Activated T-helper 1 cell treated with Interleukin-2 at 50 U/mL for 16 hours (primary cell): Measurements from ENCODE around the gene LRIG1.

Source experiments
- DNase-seq: peaks from one replicate; pipeline ENCODE4 v3.0.0-alpha.2; 2020; ENCODE audit warnings: low read depth

The LRIG1 gene

DNA sequence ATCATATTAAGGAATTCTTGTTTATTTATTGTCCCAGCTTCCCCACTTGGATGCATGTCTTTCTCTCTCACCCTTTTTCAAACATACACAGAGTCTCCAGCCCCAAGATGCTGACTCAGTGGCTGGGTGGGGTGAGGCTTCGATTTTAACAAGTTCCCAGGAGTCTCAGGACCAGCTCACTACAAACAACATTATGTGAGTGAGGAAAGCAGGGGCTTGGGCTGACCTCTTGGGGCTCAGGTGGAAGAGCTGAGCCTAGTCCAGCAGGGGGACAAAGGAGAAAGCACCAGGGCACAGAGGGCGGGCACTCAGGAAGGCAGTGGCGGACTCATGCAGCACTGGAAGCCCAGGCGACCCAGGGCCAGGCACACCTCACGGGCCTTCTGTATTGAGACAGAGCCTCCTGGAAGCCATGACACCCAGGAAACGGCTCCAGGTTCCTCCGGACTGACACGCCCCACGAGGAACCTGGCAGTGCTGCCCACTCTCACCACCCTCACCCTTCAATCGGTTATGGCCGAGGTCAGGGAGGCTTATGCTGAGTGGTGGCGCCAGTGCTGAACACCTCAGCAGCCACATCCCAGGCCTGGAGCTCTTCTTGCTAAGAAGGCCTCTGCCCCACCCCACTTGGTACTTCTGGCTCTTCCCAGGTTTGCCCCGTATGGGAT lies 97.4 kb downstream of the LRIG1 start:
- DNase-seq, result no peak

DNA sequence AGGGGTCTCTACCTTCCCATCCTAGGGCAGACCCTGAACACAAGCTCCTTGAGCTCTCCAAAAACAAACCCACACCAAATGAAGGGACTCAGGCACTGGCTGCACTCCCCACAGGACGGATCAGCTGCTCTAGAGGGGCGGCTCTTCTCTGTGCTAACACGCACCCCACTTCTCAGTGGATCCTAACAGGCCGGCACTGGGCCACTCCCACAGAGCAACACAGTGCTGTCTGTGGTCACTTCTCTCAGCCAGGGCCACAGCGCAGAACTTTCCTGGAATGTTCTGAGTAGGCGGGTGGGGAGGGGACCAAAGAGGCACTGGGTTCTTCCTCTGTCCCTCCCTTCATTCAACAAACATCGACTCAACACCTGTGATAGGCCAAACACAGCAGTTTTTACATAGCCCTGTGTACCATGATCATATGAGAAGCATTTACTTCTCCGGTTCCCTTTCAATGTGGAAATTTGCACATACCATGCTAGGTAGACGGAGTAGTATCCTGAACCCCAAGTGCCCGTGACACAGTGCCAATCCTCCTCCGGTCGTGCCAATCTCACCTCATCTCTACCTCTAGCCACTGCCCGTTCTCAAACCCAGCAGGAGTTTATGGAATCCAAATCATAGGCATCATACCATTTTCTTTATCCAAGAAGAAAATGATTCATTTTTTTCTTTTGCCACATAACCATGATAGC lies 98.1 kb downstream of the LRIG1 start:
- DNase-seq, result no peak

DNA sequence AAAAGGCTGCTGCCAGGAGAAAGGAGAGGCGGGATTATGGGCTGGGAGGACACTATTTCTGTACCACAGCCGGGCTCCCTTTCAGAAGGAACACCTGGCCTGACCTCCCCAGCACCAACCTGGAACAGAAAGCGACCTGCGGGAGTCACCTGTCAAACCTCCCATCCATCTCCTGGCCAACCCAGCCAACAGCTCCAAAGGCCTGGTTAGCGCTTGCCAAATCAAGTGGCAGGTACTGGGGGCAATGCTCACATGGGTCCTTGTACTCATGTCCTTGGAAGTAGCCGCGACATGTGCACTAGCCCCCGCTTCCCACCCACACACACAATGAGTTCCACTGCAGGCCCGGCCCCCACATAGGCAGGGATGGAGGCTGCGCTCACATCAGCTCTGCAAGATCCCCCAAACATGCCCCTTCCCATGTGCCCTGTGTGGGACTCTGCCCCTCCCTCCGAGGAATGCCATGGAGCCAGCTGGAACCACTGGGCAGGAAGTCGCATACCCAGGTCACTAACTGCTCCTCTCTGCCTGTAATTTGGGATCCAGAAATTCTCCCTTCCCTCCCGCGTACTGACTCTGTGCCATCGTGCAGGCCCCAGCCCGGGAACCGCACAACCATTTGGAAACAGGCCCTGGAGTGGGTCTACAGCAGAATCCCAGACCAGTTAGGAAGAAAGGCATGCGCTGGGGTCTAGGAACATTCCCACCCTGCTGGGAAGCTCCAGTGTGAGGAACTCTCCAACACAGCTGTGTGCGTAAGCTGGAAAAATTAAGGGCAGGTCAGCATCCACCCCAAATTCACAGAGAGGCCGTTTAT lies 98.9 kb downstream of the LRIG1 start:
- DNase-seq, result no peak

DNA sequence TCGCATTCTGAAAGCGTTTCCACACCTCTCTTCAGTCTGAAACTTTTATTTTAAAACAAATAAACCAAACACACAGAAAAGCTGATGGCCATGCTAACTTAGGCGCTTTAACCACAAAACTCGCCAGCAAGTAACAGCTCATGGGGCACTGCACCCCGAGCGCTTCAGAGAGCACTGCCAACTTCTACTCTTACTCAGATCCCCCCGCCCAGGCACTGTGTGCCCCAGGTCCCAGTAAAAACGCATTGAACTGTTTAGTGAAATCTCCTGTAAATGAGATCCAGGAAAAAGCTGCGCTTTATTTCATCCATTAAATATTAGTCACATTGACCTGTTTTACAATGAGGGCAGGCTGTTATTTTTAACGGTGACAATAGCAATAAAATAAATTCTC lies 99.7 kb downstream of the LRIG1 start:
- no peak for DNase-seq

DNA sequence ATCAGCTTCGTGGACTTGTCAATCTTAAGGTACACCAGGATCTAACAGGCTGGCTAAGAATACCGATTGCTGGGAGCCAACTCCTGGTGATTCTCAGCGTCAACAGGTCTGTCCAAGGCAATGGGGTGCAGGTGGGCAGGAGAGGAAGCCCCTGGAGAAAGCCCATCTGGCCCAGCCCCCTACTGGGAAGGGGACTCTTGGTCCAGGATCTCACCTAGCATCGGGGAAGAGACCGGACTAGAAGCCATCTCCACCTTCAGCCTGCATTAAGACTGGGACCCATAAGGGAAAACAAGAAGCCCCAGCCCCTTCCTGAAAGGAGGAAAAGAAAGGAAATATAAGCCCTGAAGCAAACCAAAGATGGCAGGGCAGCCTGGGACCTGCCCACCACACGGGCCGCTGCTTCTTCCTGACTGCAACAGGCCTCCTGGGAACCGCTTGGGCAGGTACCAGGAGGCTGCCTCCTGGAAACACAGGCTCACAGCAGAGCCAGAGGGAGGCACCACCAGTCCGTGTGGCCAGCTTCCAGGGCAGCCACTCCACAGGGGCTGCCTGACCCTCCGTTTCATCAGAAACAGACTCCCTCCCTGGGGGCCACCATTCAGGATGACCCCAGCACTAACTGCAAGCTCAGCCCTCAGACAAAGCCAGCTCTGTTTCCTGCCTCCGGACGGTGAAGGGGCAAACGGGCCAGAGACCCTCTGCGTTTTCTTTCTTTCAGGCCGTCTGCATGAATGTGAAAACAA lies 100.2 kb downstream of the LRIG1 start:
- no peak for DNase-seq

DNA sequence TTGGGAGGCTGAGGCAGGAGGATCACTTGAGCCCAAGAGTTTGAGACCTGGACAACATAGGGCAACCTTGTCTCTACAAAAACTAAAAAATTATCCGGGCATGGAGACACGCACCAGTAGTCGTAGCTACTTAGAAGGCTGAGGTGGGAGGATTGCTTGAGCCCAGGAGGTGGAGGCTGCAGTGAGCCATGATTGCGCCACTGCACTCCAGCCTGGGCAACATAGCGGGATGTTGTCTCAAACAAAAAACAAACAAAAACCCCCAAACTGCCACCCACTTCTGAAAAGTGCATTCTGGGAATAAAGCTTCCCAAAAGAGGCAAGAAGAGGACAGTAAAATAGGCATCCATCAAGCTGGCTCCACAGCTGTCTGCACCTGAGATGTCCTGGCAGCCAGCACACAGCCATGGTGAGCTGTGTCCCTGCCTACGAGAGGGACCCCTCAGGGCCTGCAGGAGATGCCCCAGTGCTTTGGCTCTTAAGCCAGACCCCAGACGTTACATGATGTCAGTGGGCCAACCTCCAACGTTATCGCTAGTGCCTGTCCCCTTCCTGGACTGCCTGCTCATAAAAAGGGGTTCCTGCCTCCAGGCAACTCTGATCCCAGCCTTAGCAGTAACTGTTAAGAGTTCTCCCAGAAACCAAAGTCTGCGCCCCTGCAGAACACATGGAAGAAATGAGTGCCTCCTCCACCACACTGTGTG lies 101.1 kb downstream of the LRIG1 start:
- no peak for DNase-seq

DNA sequence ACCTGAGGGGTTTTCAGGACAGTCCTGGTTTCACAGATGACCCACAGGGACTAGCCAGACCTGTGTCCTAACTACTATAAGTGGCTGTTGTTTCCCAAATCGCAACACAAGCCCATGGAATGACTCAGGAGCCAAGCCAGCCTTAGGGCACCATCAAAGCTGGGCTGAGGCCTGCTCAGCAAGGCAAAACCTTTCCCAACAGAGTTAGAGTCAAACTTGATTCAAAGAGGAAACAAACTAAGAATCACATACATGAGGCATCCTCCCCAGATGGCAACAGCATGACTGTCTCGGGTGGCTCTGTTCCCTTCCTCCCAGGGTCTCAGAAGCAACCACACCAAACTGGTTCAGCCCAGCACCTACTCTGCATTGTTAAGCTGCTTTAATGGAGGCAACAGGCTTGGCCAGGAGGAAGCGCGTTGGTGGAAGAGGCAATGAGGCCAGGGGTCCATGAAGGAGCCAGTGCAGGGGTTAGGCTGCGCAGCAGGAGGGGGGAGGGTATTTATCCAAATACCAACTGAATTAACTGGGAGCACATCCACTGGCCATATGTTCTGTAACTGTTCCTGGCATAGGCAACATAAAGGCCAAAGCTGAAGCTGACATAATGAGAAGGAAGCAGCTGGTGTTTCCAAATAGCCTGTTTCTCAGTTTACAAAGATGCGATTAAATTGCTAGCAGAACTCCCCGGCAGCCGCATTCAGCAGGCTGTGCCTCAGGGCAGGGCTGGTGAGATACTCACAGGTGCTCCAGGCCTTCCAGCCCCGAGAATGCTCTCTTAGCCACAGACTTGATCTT lies 102.4 kb downstream of the LRIG1 start:
- DNase-seq, result no peak

DNA sequence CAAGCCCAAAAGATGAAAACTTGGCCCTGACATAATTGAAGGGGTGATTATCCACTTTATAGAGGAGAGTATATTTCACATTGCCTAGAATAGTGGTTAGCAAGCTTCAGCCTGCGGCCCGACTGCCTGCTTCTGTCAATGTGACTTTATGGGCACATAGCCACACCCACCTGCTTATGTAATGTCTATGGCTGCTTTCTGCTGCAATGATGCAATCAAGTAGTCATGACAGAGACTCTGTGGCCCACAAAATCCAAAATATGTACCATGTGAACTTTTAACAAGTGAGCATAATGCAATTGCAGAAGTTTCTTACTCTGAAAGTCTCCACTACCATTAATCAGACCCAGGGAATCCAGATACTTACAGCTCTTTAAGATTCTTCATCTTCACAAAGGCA lies 103.1 kb downstream of the LRIG1 start:
- no peak for DNase-seq

DNA sequence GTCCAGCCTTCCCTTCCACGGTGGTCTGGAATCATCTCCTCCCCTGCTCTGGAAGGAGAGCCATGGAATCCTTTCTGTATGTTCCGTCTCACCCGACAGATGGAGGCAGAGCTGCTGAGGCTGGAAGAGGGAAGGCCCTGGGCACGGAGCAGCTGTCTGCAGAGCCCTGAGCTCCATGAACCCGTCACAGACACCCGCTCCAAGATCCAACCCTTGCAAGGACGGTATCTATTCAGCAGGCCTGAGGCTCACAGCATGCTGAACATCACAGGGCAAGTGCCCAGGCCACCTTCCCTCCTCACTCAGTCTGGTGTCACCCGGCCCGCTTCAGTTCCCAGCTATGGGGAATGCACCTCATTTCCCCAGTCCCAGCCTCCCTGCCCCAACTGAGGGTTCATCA lies 103.9 kb downstream of the LRIG1 start:
- no peak for DNase-seq

DNA sequence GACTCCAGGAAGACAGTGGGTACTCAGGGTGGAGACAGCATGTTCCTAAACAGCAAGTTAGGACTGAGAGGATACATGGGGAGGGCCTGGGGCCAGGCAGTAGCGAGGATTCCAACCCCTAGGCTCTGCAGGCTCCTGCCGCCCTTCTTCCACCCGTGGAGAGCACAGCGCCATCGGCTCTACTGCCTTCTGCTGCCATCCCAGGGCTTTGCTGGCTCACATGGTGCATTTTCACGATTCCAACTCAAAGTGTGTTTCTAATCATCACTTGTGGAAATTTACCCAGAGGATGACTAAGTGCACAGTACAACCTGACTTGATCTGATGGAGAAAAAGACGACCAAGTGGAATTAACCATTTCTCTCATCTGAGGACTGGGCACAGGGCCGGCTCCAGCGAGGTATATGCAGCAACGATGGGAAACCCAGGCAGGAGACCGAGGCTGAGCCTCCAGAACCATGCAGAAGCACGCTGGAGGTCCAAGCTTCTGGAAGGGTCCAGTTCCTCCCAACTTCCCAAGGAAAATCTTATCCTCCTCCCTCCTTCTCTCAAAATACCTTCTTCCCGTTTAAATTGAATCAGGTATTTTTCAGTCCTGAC lies 104.6 kb downstream of the LRIG1 start:
- DNase-seq, result no peak

DNA sequence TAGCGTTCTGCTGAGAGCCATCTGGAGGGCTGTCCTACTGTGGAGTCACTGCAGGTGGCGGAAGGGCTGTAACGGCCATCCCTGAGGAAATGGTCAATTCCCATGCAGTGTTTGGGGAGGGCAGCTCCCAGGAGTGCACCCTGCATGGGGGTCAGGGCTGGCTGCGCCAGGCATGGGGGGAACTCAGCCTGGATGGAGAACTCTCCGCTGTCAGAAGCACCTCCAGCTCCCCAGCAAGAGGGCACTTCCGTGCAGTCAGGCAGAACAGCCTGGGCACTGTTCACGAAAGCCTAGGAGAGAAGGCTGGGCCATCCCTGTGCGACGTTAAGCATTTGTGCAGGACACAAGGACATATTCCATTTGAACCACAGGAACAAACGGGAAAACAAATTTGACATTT lies 105.2 kb downstream of the LRIG1 start:
- DNase-seq, result no peak

DNA sequence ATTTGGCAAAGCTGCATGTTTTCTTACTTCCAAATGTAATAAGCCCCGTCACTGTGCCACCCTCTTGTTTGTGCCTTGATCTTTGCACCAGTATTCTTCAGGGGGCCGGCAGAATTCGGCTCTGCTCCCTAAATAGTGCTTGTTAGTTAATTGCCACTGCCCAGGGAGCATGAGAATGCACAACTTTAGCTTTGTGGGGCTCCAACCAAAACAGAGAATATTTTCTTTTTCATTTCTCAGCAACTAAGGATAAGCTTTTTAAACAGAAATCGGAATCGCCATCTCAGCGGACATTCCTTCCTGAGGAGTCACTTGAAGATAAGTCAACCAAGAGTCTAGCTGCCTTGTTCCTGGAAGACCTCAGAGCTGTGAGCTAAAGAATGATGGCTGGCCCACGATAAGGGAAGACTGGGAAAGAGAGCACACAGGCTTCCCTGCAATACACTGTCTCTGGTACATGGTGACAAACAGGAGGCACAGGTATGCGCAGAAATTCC lies 106.0 kb downstream of the LRIG1 start:
- DNase-seq, result no peak

DNA sequence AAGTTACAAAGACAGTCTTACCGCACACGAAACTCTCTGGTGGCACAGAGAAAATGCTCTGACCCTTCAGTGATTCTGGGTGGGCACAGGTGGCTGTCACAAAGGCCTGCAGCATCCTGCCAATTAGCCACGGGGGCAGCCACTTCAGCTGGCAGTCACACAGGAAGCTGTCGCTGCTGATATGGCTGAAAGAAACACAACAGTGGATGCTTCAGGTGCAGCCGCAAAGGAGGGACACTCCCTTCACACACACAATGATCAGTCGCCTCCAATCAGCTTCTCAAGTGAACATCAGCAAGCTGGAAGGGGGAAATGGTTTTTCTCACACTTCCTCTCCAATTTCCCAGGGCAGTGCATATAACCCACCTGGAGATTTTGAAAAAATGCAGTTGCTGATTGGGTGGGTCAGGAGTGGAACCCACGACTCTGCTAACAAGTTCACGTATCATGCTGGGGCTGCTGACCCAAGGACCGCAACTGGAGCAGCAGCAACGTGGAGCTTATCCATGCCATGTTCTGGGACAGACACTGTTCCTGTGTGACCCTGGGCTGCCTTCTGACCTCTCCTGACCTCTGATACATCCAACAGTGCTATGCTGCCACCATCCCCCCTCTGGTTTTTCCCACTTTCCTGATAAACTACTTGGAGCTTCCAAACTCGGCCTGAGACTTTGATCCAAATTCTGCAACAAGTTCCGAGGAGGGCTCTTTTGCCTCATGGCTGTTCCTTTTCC lies 106.6 kb downstream of the LRIG1 start:
- peak; percentile 44 for DNase-seq

DNA sequence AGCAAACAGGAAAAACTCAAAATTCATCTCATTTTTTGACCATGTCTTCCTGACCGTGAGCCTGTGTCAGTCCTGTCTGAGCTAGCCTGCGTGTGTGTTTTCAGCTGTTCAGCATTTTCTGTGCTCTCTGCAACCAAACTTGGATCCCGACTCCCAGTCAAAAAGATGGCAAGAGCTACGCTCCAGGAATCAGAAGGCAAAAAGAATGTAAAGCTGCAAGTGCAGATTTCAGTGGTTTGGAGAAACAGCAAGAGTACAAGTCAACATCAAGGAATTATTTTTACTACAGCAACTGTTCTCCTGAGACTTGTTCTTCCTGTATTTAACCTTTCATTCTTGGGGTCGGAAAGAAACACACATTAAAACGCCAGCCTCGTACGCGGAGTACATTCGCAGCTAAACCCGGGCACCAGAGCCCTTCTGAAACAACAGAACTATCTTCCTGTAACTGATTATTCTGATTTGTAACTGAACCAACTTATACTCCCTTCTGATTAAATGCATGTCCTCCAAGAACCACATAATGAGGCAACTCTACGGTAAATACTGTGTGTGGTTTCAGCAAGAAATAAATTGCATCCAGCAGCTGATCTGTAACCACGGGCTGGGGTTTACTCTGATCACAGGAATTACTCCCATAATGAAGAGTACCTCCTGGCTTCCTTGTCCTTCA lies 107.4 kb downstream of the LRIG1 start:
- DNase-seq, result no peak

DNA sequence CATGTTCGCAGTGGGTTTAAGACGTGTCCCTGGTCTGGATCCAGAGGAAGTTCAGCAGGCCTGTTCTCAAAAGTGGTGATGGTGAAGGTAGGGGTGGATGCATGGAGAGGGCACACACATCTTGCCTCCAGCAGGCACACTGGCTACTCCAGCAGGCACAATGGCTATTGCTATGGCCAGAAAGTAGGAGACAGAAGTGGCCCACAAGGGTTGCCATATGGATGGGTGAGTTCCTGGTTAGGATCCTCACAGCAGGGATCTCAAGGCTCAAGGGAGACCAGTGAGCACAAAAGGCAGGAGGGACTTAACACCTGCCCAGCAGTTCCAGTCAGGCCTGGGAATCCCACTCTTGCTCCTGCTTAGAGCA lies 107.9 kb downstream of the LRIG1 start:
- DNase-seq, result no peak

DNA sequence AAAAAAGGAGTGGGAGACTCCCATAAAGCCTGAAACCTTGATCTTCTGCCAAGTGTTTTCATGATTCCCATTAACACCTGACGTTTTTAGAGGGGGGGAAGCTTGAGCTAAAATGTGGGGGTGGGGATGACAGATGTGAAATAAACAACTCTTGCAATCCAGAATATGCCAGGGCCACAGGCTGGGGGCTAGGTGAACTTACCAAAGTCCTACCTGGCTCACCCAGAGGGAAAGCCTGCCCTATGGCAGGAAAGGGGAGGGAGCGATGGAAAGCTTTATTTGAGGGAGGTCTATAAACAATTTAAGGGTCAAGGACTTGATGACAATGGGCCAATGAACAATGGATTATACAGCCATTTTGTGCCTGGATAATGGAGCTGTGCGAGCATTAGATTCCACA lies 108.3 kb downstream of the LRIG1 start:
- DNase-seq, result no peak

DNA sequence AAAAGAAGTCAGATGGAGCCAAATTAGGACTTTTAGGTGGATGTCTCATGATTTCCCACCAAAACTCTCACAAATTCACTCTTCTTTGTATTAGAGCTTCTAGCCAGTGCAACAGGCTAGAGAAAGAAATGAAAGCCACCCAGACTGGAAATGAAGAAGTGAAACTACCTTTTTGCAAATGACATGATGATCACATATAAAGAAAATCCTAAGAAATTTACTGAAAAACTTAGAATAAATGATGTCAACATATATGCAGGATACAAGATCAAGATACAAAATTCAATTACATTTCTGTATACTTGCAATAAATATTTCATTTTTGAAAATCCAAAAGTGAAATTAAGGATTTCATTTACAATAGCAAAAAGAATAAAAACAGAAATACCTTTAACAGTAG lies 110.8 kb downstream of the LRIG1 start:
- DNase-seq, result no peak

DNA sequence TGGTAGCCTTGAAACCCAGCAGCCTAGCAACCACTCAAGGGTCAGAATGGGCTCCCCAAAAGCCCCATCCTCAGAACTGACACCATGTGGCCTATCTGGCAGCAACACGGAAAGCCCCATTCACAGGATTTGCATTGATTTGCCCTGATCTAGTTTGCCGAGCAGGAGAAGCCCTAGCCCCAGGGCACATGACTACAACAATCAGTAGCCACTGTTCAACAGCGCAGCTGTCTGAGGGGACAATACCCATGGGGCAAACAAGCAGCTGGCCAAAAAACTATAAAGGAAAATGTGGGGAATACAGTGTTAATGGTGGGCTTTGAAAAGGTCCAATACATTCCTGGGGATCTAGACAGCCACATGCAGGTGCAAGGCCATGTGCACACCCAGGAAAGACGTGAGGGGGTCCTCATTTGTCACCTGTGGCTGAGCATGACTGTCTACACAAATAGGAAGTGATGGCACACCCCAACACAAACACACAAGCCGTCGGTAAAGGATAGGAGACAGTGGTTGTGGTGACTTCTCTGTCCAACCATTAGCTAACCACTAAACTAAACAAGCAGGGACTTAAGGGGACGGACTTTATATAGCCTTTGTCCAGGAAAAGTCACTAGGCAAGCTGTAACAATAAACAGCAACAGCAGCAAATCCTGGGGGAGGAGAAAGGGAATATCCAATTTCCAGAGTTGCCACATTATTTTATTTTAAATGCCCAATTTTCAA lies 113.7 kb downstream of the LRIG1 start:
- DNase-seq, result no peak
